Loucy (cell line): ENCODE data around the gene SPACA9.

Experiments
- H2AFZ ChIP-seq: fragments of 200-600 bp; sonication (generic); 2 replicates; pipeline ENCODE4 v1.6.0; 2016; ENCODE audit warnings: antibody characterized with exemption, mild to moderate bottlenecking, low read length, moderate library complexity
- H3F3A ChIP-seq: fragments of 200-600 bp; 2 replicates; pipeline ENCODE4 v1.6.0; 2016; ENCODE audit warnings: antibody characterized with exemption, low read depth, mild to moderate bottlenecking
- H3K27me3 ChIP-seq: fragments of 200-600 bp; sonication (generic); 2 replicates; pipeline ENCODE4 v1.6.1; 2014; ENCODE audit warnings: low read length, mild to moderate bottlenecking; ENCODE audit not compliant: insufficient read depth, poor library complexity, severe bottlenecking
- H3K36me3 ChIP-seq: fragments of 200-600 bp; sonication (generic); 2 replicates; pipeline ENCODE4 v1.6.1; 2016; ENCODE audit warnings: low read length; ENCODE audit not compliant: insufficient read depth
- H3K4me1 ChIP-seq: fragments of 200-600 bp; sonication (generic); 2 replicates; pipeline ENCODE4 v1.5.1; 2014; ENCODE audit warnings: low read length, mild to moderate bottlenecking; ENCODE audit not compliant: insufficient read depth, poor library complexity, severe bottlenecking
- H3K4me2 ChIP-seq: fragments of 200-600 bp; sonication (generic); 2 replicates; pipeline ENCODE4 v1.6.0; 2014; ENCODE audit warnings: antibody characterized with exemption, low read length, low read depth, mild to moderate bottlenecking; ENCODE audit not compliant: poor library complexity, severe bottlenecking
- H3K4me3 ChIP-seq: fragments of 200-600 bp; sonication (generic); 2 replicates; pipeline ENCODE4 v1.5.1; 2014; ENCODE audit warnings: low read length, mild to moderate bottlenecking, mixed read lengths; ENCODE audit not compliant: poor library complexity, severe bottlenecking
- H3K79me2 ChIP-seq: fragments of 200-600 bp; sonication (generic); 2 replicates; pipeline ENCODE4 v1.6.1; 2014; ENCODE audit warnings: low read length; ENCODE audit not compliant: insufficient read depth
- H3K9ac ChIP-seq: fragments of 200-600 bp; sonication (generic); 2 replicates; pipeline ENCODE4 v1.6.0; 2014; ENCODE audit warnings: mild to moderate bottlenecking, low read depth, low read length, moderate library complexity; ENCODE audit not compliant: poor library complexity, severe bottlenecking
- H3K9me2 ChIP-seq: fragments of 200-600 bp; sonication (generic); replicated peaks from 2 replicates; pipeline ENCODE4 v1.6.1; 2016; ENCODE audit warnings: low read depth, low read length, mixed read lengths
- H3K9me3 ChIP-seq: fragments of 200-600 bp; sonication (generic); 2 replicates; pipeline ENCODE4 v1.6.1; 2014; ENCODE audit warnings: mild to moderate bottlenecking, antibody characterized with exemption, low read length, low read depth; ENCODE audit not compliant: insufficient read depth
- H4K20me1 ChIP-seq: fragments of 200-600 bp; sonication (generic); 2 replicates; pipeline ENCODE4 v1.6.0; 2014; ENCODE audit warnings: antibody characterized with exemption, low read length, mild to moderate bottlenecking; ENCODE audit not compliant: insufficient read depth, poor library complexity, severe bottlenecking
- CTCF ChIP-seq: fragments of 200-600 bp; sonication (generic); conservative IDR thresholded peaks from 2 replicates; pipeline ENCODE4 v1.5.1; 2014; ENCODE audit warnings: mild to moderate bottlenecking, antibody characterized with exemption, low read length
- EZH2phosphoT487 ChIP-seq: fragments of 200-600 bp; IDR thresholded peaks from 2 replicates; pipeline ENCODE4 v1.6.1; 2018; ENCODE audit warnings: antibody characterized with exemption, mild to moderate bottlenecking, moderate library complexity, borderline replicate concordance

Gene SPACA9

GRCh38 chr9:132909311-132909710, 30.6 kb downstream of the SPACA9 start:
- Histone ChIP-seq H3K9me2 (no peaks in the 10 kb centered on the region), H3K79me2 (no peaks in the 10 kb centered on the region), H3K4me3 (no peak overlapping the region), H3K4me1 (no peaks in the 10 kb centered on the region), H3K9me3 (no peaks in the 10 kb centered on the region), H2AFZ (no peak overlapping the region), H3K4me2 (no peak overlapping the region), H3K27me3 (no peaks in the 10 kb centered on the region), H4K20me1 (no peaks in the 10 kb centered on the region), H3K9ac (no peak overlapping the region), H3K36me3 (peaks cover 38% of the 10 kb centered on the region; the same call in 1 of the 2 replicates), H3F3A (no peaks in the 10 kb centered on the region)
- no peak for TF ChIP-seq EZH2phosphoT487
- TF ChIP-seq CTCF: no peak

- Histone ChIP-seq H3K9me2 (no peaks in the 10 kb centered on the region), H2AFZ (no peak overlapping the region), H3F3A (no peaks in the 10 kb centered on the region), H3K9ac (no peak overlapping the region), H3K79me2 (no peaks in the 10 kb centered on the region), H3K27me3 (no peaks in the 10 kb centered on the region), H3K4me2 (no peak overlapping the region), H3K9me3 (no peaks in the 10 kb centered on the region), H3K4me3 (no peak overlapping the region), H4K20me1 (no peaks in the 10 kb centered on the region), H3K4me1 (no peaks in the 10 kb centered on the region), H3K36me3 (peaks cover 44% of the 10 kb centered on the region; the same call in 1 of the 2 replicates)
- no peak for TF ChIP-seq EZH2phosphoT487
- no peak for TF ChIP-seq CTCF
Observed at GRCh38 chr9:132910376-132910775, 31.7 kb downstream of the SPACA9 start.

GRCh38 chr9:132912131-132912530, 33.4 kb downstream of the SPACA9 start:
- Histone ChIP-seq H3K4me2 (no peak overlapping the region), H3K27me3 (no peaks in the 10 kb centered on the region), H2AFZ (no peak overlapping the region), H3K4me3 (no peak overlapping the region), H3K9me3 (no peaks in the 10 kb centered on the region), H3K36me3 (peaks cover 60% of the 10 kb centered on the region; the same call in 1 of the 2 replicates), H4K20me1 (no peaks in the 10 kb centered on the region), H3K9ac (no peak overlapping the region), H3F3A (no peaks in the 10 kb centered on the region), H3K9me2 (no peaks in the 10 kb centered on the region), H3K4me1 (no peaks in the 10 kb centered on the region), H3K79me2 (no peaks in the 10 kb centered on the region)
- no peak for TF ChIP-seq CTCF
- TF ChIP-seq EZH2phosphoT487: no peak
